CD14-positive monocyte (primary cell): ENCODE data around the gene TBCCD1. TPM values are rescaled to one million over a fixed set of nuclear protein-coding genes. Genes with fewer than 3 reads are reported as not detected.

Experiments
- DNase-seq, 3 donors: peaks; one replicate each; pipeline ENCODE4 v3.0.0-alpha.2; 2011 to 2022
- H2AFZ ChIP-seq: 2 replicates; pipeline ENCODE4 v1.6.0; 2012; ENCODE audit warnings: mild to moderate bottlenecking, low read depth, low read length, inconsistent platforms; ENCODE audit not compliant: insufficient read depth, poor library complexity, severe bottlenecking
- H3K27ac ChIP-seq, 2 donors: 1 replicate in 1 of 2; 2 replicates in 1 of 2; pipeline ENCODE4 v1.5.1; 2012 to 2013; ENCODE audit warnings: low read length in 2 of 2, control low read depth in 1 of 2, inconsistent platforms in 1 of 2, low read depth in 1 of 2, mild to moderate bottlenecking in 1 of 2
- H3K27me3 ChIP-seq, 2 donors: one replicate each; pipeline versions ENCODE4 v1.6.0 to v1.6.1; 2011 to 2013; ENCODE audit warnings: low read length in 2 of 2; ENCODE audit not compliant: control insufficient read depth in 2 of 2, insufficient read depth in 2 of 2
- H3K36me3 ChIP-seq, 2 donors: replicated peaks in 1 of 2; 1 replicate in 1 of 2; 2 replicates in 1 of 2; pipeline versions ENCODE4 v1.5.1 to v1.6.1; 2012 to 2013; ENCODE audit warnings: low read length in 2 of 2, control low read depth in 1 of 2, inconsistent platforms in 1 of 2, mild to moderate bottlenecking in 1 of 2; ENCODE audit not compliant: insufficient read depth in 2 of 2, control insufficient read depth in 1 of 2
- H3K4me1 ChIP-seq, 2 donors: 1 replicate in 1 of 2; 2 replicates in 1 of 2; pipeline versions ENCODE4 v1.5.1 to v1.6.1; 2012 to 2013; ENCODE audit warnings: low read length in 2 of 2, control low read depth in 1 of 2, inconsistent platforms in 1 of 2, mild to moderate bottlenecking in 1 of 2, moderate library complexity in 1 of 2; ENCODE audit not compliant: insufficient read depth in 2 of 2, control insufficient read depth in 1 of 2
- H3K4me2 ChIP-seq: replicated peaks from 2 replicates; pipeline ENCODE3; 2012; ENCODE audit warnings: low read length, moderate library complexity, mild to moderate bottlenecking; ENCODE audit not compliant: poor library complexity, severe bottlenecking; ENCODE audit errors: extremely low read depth
- H3K4me3 ChIP-seq, 3 experiments: fragments of 200-600 bp in 1 of 3; sonication (generic) in 1 of 3; replicated peaks in 1 of 3; 1 replicate in 2 of 3; 2 replicates in 1 of 3; pipeline ENCODE4 v1.5.1; 2011 to 2013; ENCODE audit warnings: low read length in 3 of 3, mild to moderate bottlenecking in 3 of 3, control low read depth in 2 of 3, low read depth in 2 of 3, inconsistent platforms in 1 of 3, moderate library complexity in 1 of 3
- H3K79me2 ChIP-seq: 2 replicates; pipeline ENCODE4 v1.6.0; 2012; ENCODE audit warnings: mild to moderate bottlenecking, control low read depth, inconsistent platforms, low read length, moderate library complexity; ENCODE audit not compliant: insufficient read depth
- H3K9ac ChIP-seq: 2 replicates; pipeline ENCODE4 v1.6.0; 2017; ENCODE audit warnings: low read length, mild to moderate bottlenecking; ENCODE audit not compliant: insufficient read depth, poor library complexity, severe bottlenecking
- H3K9me3 ChIP-seq, 2 donors: replicated peaks in 1 of 2; 1 replicate in 1 of 2; 2 replicates in 1 of 2; pipeline versions ENCODE4 v1.5.1 to v1.6.1; 2012 to 2013; ENCODE audit warnings: low read length in 2 of 2, control low read depth in 1 of 2; ENCODE audit not compliant: control insufficient read depth in 1 of 2, insufficient read depth in 1 of 2
- H4K20me1 ChIP-seq: 2 replicates; pipeline ENCODE4 v1.6.0; 2012; ENCODE audit warnings: mild to moderate bottlenecking, low read length, control low read depth, moderate library complexity; ENCODE audit not compliant: insufficient read depth
- H3K27ac Mint-ChIP-seq, 7 donors: one replicate each; pipeline ENCODE4 v1.8.0; 2020; ENCODE audit warnings: mild to moderate bottlenecking in 7 of 7, mixed read lengths in 7 of 7, moderate library complexity in 6 of 7, inconsistent platforms in 2 of 7
- H3K27me3 Mint-ChIP-seq, 3 donors: one replicate each; pipeline ENCODE4 v1.8.0; 2021 to 2022; ENCODE audit warnings: low read depth in 3 of 3, mild to moderate bottlenecking in 3 of 3, mixed read lengths in 3 of 3, moderate library complexity in 3 of 3, inconsistent platforms in 1 of 3
- H3K36me3 Mint-ChIP-seq, 2 donors: one replicate each; pipeline ENCODE4 v1.8.0; 2020; ENCODE audit warnings: mixed read lengths in 2 of 2, inconsistent platforms in 1 of 2, mild to moderate bottlenecking in 1 of 2
- H3K4me1 Mint-ChIP-seq: one replicate; pipeline ENCODE4 v1.8.0; 2020; ENCODE audit warnings: mild to moderate bottlenecking, mixed read lengths
- H3K4me3 Mint-ChIP-seq, 2 donors: one replicate each; pipeline ENCODE4 v1.8.0; 2020; ENCODE audit warnings: mild to moderate bottlenecking in 2 of 2, mixed read lengths in 2 of 2, moderate library complexity in 1 of 2
- H3K9me3 Mint-ChIP-seq, 7 donors: one replicate each; pipeline ENCODE4 v1.8.0; 2020 to 2022; ENCODE audit warnings: mixed read lengths in 7 of 7, mild to moderate bottlenecking in 6 of 7, moderate library complexity in 6 of 7, inconsistent platforms in 2 of 7
- CTCF ChIP-seq: fragments of 200-600 bp; IDR thresholded peaks from one replicate; pipeline ENCODE4 v1.8.0; 2022; ENCODE audit warnings: antibody characterized with exemption, mild to moderate bottlenecking
- WGBS: methylation state at CpG from one replicate; pipeline ENCODE4 v1.1.5; 2013; ENCODE audit warnings: missing lambda C conversion rate; ENCODE audit not compliant: insufficient coverage; 5-methylcytosine and 5-hydroxymethylcytosine counted together
- intact Hi-C, 2 donors: fragments of 100-400 bp; cut with micrococcal nuclease; formaldehyde crosslinking; loops; one replicate each; pipeline versions ENCODE4 v1.15.0 to v1.15.1; 2023
- polyA plus RNA-seq, 3 donors: library from polyadenylated mRNA; depleted of rRNA in 1 of 3; unstranded in 2 of 3; stranded (reverse) in 1 of 3; fragments of 300-500 nt in 2 of 3; fragments of >200 nt in 1 of 3; fragmentation: Illumina TruSeq in 2 of 3; gene quantifications; 1 replicate in 2 of 3; 2 replicates in 1 of 3; pipeline ENCODE4 v1.2.3, GENCODE V29; 2012 to 2021

Gene TBCCD1
- polyA plus RNA-seq, 3 donors, result 9.2 to 9.6 (median 9.6) TPM

DNA sequence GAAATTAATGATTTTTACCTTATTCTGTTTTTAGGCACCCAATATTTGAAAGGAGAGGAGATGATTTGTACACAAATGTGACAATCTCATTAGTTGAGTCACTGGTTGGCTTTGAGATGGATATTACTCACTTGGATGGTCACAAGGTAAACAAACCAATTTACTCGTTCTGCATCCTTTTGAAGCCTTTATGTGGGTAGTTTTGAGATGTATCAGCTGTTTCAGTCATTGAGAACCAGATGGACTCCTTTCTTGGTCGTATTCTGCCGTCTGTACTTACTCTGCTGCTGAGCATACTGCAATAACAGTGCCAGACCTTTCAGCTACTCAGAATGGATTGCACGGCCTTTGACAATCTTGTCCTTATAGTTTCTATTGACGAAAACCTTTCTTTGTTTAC lies 16.7 kb upstream of the TBCCD1 start:
- DNase-seq, result no peak
- intact Hi-C loops, result no loop called here
- H3K36me3 Mint-ChIP-seq, result peaks cover 69 to 75% of the 10 kb centered on the region in 2 donors
- TF ChIP-seq CTCF, result no peak
- Histone ChIP-seq H3K9me3 (no peaks in the 10 kb centered on the region), H3K36me3 (peaks cover 67 to 76% of the 10 kb centered on the region in 2 donors), H3K27ac (no peak overlapping the region), H3K4me3 (no peak overlapping the region), H3K79me2 (no peaks in the 10 kb centered on the region), H4K20me1 (no peaks in the 10 kb centered on the region), H3K4me1 (no peaks in the 10 kb centered on the region), H3K27me3 (no peaks in the 10 kb centered on the region), H2AFZ (no peak overlapping the region), H3K4me2 (no peak overlapping the region), H3K9ac (no peak overlapping the region)
- no peak overlapping the region for H3K27ac Mint-ChIP-seq
- no peak overlapping the region for H3K4me3 Mint-ChIP-seq
- no peaks in the 10 kb centered on the region for H3K4me1 Mint-ChIP-seq
- H3K27me3 Mint-ChIP-seq, result no peaks in the 10 kb centered on the region
- no peaks in the 10 kb centered on the region for H3K9me3 Mint-ChIP-seq
- WGBS, result no CpG with 5 or more reads among the region's 5 CpGs

GRCh38 chr3:186582541-186582940 lies 15.4 kb upstream of the TBCCD1 start:
- no peak overlapping the region for H2AFZ ChIP-seq
- intact Hi-C loops, result no loop called here
- no peak for TF ChIP-seq CTCF
- no peaks in the 10 kb centered on the region for H3K27me3 ChIP-seq
- H3K9me3 ChIP-seq, result no peaks in the 10 kb centered on the region
- H4K20me1 ChIP-seq, result no peaks in the 10 kb centered on the region
- no peaks in the 10 kb centered on the region for H3K79me2 ChIP-seq
- H3K27me3 Mint-ChIP-seq, result no peaks in the 10 kb centered on the region
- H3K4me1 Mint-ChIP-seq, result no peaks in the 10 kb centered on the region
- no peak overlapping the region for H3K9ac ChIP-seq
- H3K27ac Mint-ChIP-seq, result no peak overlapping the region
- H3K27ac ChIP-seq, result no peak overlapping the region
- no peak overlapping the region for H3K4me3 ChIP-seq
- H3K36me3 Mint-ChIP-seq, result peaks cover 81 to 88% of the 10 kb centered on the region in 2 donors
- no peak overlapping the region for H3K4me3 Mint-ChIP-seq
- WGBS, result 100% methylated on average over 2 of the region's 6 CpGs
- peaks cover 79 to 89% of the 10 kb centered on the region in 2 donors for H3K36me3 ChIP-seq
- no peak overlapping the region for H3K4me2 ChIP-seq
- DNase-seq, result no peak
- no peaks in the 10 kb centered on the region for H3K9me3 Mint-ChIP-seq
- no peaks in the 10 kb centered on the region for H3K4me1 ChIP-seq
